ENCODE measurements around the gene DLK1.

DLK1 gene

GRCh38 chr14:100747736-100748135 lies 21.0 kb downstream of the DLK1 start:
- peak in 2 of 42 donors; percentile 9 to 11 for DNase-seq
- intact Hi-C loops (cut with DNase I) = no loop called here

- intact Hi-C loops (cut with DNase I) = no loop called here
- DNase-seq = peak in 2 of 42 donors; percentile 3 to 16
Observed at GRCh38 chr14:100748403-100748802, 21.7 kb downstream of the DLK1 start.

GRCh38 chr14:100748944-100749343 lies 22.3 kb downstream of the DLK1 start:
- peak in 2 of 42 donors; percentile 10 to 13 for DNase-seq
- intact Hi-C loops (cut with DNase I) = no loop called here

GRCh38 chr14:100749967-100750597 lies 23.4 kb downstream of the DLK1 start:
- intact Hi-C loops (cut with DNase I) = no loop called here
- peak in 2 of 42 donors; percentile 0 to 25 for DNase-seq

- DNase-seq = peak in 2 of 42 donors; percentile 2 to 31
- intact Hi-C loops (cut with DNase I) = no loop called here
Observed at GRCh38 chr14:100750762-100751699, 24.3 kb downstream of the DLK1 start.

- DNase-seq = no peak
- intact Hi-C loops (cut with DNase I) = no loop called here
Observed at GRCh38 chr14:100754020-100754419, 27.3 kb downstream of the DLK1 start.

- no peak for DNase-seq
- intact Hi-C loops (cut with DNase I) = no loop called here
Observed at GRCh38 chr14:100755649-100756048, 29.0 kb downstream of the DLK1 start.

- DNase-seq = no peak
- intact Hi-C loops (cut with DNase I) = no loop called here
Observed at GRCh38 chr14:100761481-100761880, 34.8 kb downstream of the DLK1 start.

- no peak for DNase-seq
- intact Hi-C loops (cut with DNase I) = no loop called here
Observed at GRCh38 chr14:100762089-100762515, 35.4 kb downstream of the DLK1 start.

GRCh38 chr14:100762901-100763300 lies 36.2 kb downstream of the DLK1 start:
- intact Hi-C loops (cut with DNase I) = no loop called here
- peak in 3 of 42 donors; percentile 2 to 13 (median 6) for DNase-seq

- peak in 4 of 42 donors; percentile 3 to 32 (median 12) for DNase-seq
- intact Hi-C loops (cut with DNase I) = no loop called here
Observed at GRCh38 chr14:100764471-100765115, 37.9 kb downstream of the DLK1 start.

- DNase-seq = peak in 3 of 42 donors; percentile 0 to 14 (median 12)
- intact Hi-C loops (cut with DNase I) = no loop called here
Observed at GRCh38 chr14:100765296-100765695, 38.6 kb downstream of the DLK1 start.

DNA sequence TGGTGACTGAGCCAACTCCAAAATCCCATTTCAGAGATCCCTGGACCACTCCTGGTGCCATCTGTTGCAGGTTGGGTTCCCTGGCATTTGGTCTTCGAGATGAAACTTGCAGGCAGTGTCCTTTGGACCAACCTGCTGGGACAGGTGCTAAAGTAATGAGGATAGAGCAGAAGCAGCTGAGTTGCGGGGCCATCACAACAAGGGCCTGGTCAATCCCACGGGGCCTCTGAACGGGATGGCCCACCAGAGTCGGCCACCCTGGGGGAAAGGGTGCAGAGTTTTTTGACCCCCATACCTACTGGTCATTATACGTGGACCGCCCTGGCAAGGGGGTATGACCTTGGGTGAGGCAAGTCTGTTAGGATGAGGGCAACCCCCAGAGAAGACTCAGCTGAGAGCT lies 39.3 kb downstream of the DLK1 start:
- intact Hi-C loops (cut with DNase I) = no loop called here
- DNase-seq = peak in 2 of 42 donors; percentile 18 to 41

- intact Hi-C loops (cut with DNase I) = no loop called here
- DNase-seq = peak in 5 of 42 donors; percentile 1 to 16 (median 14)
Observed at GRCh38 chr14:100767003-100767787, 40.5 kb downstream of the DLK1 start.

DNA sequence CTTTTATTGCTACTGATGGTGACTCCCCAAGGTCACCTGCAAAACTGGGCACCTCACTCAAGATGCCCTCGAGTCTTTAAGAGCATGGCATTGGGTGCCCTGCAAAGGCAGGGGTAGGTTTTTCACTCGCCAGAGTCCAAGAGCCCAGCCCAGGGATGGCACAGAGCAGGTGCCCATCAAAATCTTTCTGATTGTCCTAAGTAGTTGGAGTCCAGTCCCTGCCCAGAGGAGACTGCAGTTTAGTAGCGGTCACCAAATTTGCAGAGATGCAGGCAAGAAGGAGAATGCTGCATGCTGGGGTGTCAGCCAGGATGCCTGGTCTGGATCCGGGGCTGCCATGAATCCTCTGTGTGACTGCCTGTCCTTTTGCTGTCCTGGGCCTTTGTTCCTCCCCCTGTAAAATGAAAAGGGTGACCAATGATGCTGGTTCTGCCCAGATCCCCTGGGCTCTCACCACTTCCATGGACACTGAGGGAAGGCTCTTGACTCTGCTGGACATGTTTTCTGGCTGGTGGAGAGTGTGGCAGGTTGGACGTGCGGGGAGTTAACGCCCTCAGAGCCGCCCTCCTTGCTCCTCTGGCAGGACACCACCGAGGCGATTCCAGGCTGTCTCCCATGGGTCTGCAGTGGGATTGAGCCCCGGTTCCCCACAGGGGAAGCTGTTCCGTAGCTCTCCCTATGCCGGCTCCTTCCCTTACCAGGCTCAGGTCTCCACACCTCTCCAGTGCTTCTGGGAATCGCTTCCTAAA lies 41.3 kb downstream of the DLK1 start:
- DNase-seq = peak in 4 of 42 donors; percentile 1 to 18 (median 8)
- intact Hi-C loops (cut with DNase I) = no loop called here

- intact Hi-C loops (cut with DNase I) = no loop called here
- DNase-seq = peak in 5 of 42 donors; percentile 10 to 29 (median 16)
Observed at GRCh38 chr14:100769035-100769939, 42.6 kb downstream of the DLK1 start.

GRCh38 chr14:100770046-100770445 lies 43.4 kb downstream of the DLK1 start:
- peak in 12 of 42 donors; percentile 10 to 65 (median 28) for DNase-seq
- intact Hi-C loops (cut with DNase I) = no loop called here

All from head of caudate nucleus (tissue), 42 donors.